HEK293 (cell line): ENCODE results near the gene ZBP1.

Source experiments
- CTCF ChIA-PET: fragments of 350-600 bp; formaldehyde crosslinking; extraction: SDS; loops from one replicate; lab custom pipeline; 2021; ENCODE audit warnings: antibody characterized with exemption; lab: Yijun Ruan, JAX
- POLR2A ChIA-PET: fragments of 300-600 bp; formaldehyde crosslinking; extraction: SDS; loops from one replicate; lab custom pipeline; 2020; ENCODE audit warnings: antibody characterized with exemption, inconsistent platforms; lab: Yijun Ruan, JAX
- H3K27ac ChIP-seq: fragments of 200-500 bp; sonication (Bioruptor generic); 2 replicates; pipeline ENCODE4 v1.5.1; 2014; ENCODE audit warnings: low read depth, low read length, control low read depth, inconsistent platforms; ENCODE audit errors: extremely low read depth
- H3K36me3 ChIP-seq, 2 experiments: fragments of 200-500 bp in 1 of 2; sonication (Bioruptor generic) in 1 of 2; 1 replicate in 1 of 2; 2 replicates in 1 of 2; pipeline ENCODE4 v1.5.1; 2014 to 2017; ENCODE audit warnings: inconsistent platforms in 2 of 2, low read length in 2 of 2; ENCODE audit not compliant: control insufficient read depth in 2 of 2, insufficient read depth in 1 of 2
- H3K4me1 ChIP-seq: fragments of 200-500 bp; sonication (Bioruptor generic); 2 replicates; pipeline ENCODE4 v1.5.1; 2014; ENCODE audit warnings: mild to moderate bottlenecking, low read length, inconsistent platforms; ENCODE audit not compliant: control insufficient read depth, insufficient read depth
- H3K4me3 ChIP-seq: 2 replicates; pipeline ENCODE4 v1.5.1; 2011; ENCODE audit warnings: low read depth, mild to moderate bottlenecking, control low read depth, low read length, moderate library complexity
- H3K9me3 ChIP-seq: fragments of 200-500 bp; sonication (Bioruptor generic); 2 replicates; pipeline ENCODE4 v1.5.1; 2014; ENCODE audit warnings: low read depth, low read length, inconsistent platforms; ENCODE audit not compliant: control insufficient read depth, insufficient read depth
- KLF7 ChIP-seq: fragments of 450-650 bp; formaldehyde crosslinking; IDR thresholded peaks from 2 replicates; pipeline ENCODE4 v1.5.1; 2016; ENCODE audit warnings: missing biosample characterization, missing genetic modification characterization, borderline replicate concordance
- RBAK ChIP-seq: fragments of 450-650 bp; formaldehyde crosslinking; IDR thresholded peaks from 2 replicates; pipeline ENCODE4 v1.5.1; 2016; ENCODE audit warnings: missing biosample characterization, missing genetic modification characterization
- TRIM28 ChIP-seq: IDR thresholded peaks from 2 replicates; pipeline ENCODE4 v1.6.1; 2011; ENCODE audit warnings: low read length, control low read depth, borderline replicate concordance
- ZNF140 ChIP-seq: fragments of 450-650 bp; formaldehyde crosslinking; IDR thresholded peaks from 2 replicates; pipeline ENCODE4 v1.5.1; 2016; ENCODE audit warnings: missing biosample characterization, missing genetic modification characterization
- ZNF221 ChIP-seq: fragments of 450-650 bp; formaldehyde crosslinking; IDR thresholded peaks from 2 replicates; pipeline ENCODE4 v1.5.1; 2017; ENCODE audit warnings: missing biosample characterization, missing genetic modification characterization, borderline replicate concordance
- ZNF768 ChIP-seq: fragments of 450-650 bp; formaldehyde crosslinking; IDR thresholded peaks from 2 replicates; pipeline ENCODE4 v1.5.1; 2018; ENCODE audit warnings: missing biosample characterization, mild to moderate bottlenecking, missing genetic modification characterization
- ZNF777 ChIP-seq: fragments of 450-650 bp; formaldehyde crosslinking; IDR thresholded peaks from 2 replicates; pipeline ENCODE4 v1.5.1; 2017; ENCODE audit warnings: missing biosample characterization, missing genetic modification characterization, borderline replicate concordance
- ZNF792 ChIP-seq: fragments of 450-650 bp; formaldehyde crosslinking; IDR thresholded peaks from 2 replicates; pipeline ENCODE4 v1.5.1; 2016; ENCODE audit warnings: missing biosample characterization, missing genetic modification characterization
- TF ChIP-seq, protein P1 (sequence below): fragments of 450-650 bp; formaldehyde crosslinking; IDR thresholded peaks from 2 replicates; pipeline ENCODE4 v1.5.1; 2017; ENCODE audit warnings: missing biosample characterization, missing genetic modification characterization
- TF ChIP-seq, protein P2 (sequence below): sonication (generic); formaldehyde crosslinking; IDR thresholded peaks from 2 replicates; pipeline ENCODE4 v1.8.1; 2022; ENCODE audit warnings: mild to moderate bottlenecking, moderate library complexity, missing genetic modification reagents
- TF ChIP-seq, protein P3 (sequence below): fragments of 450-650 bp; formaldehyde crosslinking; IDR thresholded peaks from 2 replicates; pipeline ENCODE4 v1.5.1; 2016; ENCODE audit warnings: missing biosample characterization, missing genetic modification characterization
- TF ChIP-seq, protein P4 (sequence below): fragments of 450-650 bp; formaldehyde crosslinking; conservative IDR thresholded peaks from 2 replicates; pipeline ENCODE4 v1.5.1; 2016; ENCODE audit warnings: low read depth, missing biosample characterization, missing genetic modification characterization
- TF ChIP-seq, protein P5 (sequence below): fragments of 450-650 bp; formaldehyde crosslinking; IDR thresholded peaks from 2 replicates; pipeline ENCODE4 v1.5.1; 2017; ENCODE audit warnings: missing biosample characterization, missing genetic modification characterization
- TF ChIP-seq, protein P6 (sequence below): fragments of 450-650 bp; formaldehyde crosslinking; IDR thresholded peaks from 2 replicates; pipeline ENCODE4 v1.5.1; 2016; ENCODE audit warnings: missing biosample characterization, missing genetic modification characterization

ZBP1 gene

DNA sequence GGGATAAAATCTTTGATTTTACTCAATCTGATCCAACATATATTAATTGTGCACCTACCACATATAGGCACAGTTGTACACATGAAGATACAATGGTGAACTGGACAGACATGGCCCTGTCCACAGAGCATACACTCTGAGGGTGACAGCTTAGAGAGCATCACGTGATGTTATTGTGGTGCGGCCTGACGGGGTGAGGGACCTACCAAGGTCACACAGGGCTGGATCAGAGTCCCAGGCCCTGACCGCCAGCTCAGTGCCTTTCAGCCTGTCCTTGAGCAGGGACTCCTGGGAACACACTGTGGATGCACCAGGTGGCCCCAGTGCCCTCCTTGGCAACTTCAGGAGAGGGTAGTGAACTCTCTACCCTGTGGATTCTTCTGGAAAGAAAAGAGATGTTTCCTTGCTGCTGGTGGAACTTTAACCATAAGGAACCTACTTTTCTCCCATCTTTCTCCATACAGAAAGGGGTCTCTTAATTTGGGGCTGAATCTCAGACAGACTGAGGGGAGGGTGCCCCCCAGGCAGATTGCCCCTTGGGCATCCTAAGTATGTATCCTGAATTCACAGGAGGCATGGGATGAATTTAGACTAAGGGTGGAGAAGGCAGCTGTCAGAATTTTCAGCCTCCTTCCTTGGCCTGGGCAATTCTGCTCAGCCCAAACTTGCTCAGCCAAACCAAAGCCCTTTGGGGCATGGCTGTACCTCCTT lies 32.8 kb downstream of the ZBP1 start:
- no peaks in the 10 kb centered on the region for H3K36me3 ChIP-seq
- no peaks in the 10 kb centered on the region for H3K9me3 ChIP-seq
- H3K27ac ChIP-seq = no peak overlapping the region
- H3K4me1 ChIP-seq = peaks cover 3% of the 10 kb centered on the region; the same call in 1 of the 2 replicates
- peak; percentile 99 for TF ChIP-seq ZNF140 (tag by site-specific recombination)
- TF ChIP-seq ZNF221 (tag by site-specific recombination) = no peak
- TF ChIP-seq KLF7 (tag by site-specific recombination) = no peak
- TF ChIP-seq RBAK (tag by site-specific recombination) = no peak
- TF ChIP-seq, protein P1, sequence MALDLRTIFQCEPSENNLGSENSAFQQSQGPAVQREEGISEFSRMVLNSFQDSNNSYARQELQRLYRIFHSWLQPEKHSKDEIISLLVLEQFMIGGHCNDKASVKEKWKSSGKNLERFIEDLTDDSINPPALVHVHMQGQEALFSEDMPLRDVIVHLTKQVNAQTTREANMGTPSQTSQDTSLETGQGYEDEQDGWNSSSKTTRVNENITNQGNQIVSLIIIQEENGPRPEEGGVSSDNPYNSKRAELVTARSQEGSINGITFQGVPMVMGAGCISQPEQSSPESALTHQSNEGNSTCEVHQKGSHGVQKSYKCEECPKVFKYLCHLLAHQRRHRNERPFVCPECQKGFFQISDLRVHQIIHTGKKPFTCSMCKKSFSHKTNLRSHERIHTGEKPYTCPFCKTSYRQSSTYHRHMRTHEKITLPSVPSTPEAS (tag by site-specific recombination) = no peak
- H3K4me3 ChIP-seq = no peak overlapping the region
- ChIA-PET CTCF (interaction anchor here (0.7 to 7.7 kb wide), 5 partner anchors 8 to 22 kb away, joined by 3 to 41 read pairs (median 4); no protein-coding TSS in a partner anchor), POLR2A (no interaction called here)

DNA sequence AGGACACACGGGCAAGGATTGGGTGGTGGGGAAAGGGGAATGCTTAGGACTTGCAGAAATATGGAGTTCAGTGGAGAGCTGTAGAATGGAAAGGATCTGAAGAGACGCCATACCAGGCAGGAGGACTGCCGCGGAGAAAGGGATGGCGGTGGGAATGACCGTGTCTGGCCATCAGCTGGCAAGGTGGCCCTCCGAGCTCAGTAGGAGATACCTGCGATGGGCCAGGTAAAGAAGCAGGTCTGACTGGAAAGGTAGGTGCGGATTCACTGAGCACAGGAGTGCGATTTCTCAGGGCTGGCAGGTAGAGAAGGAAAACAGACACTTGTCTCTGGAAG lies 33.3 kb downstream of the ZBP1 start:
- POLR2A ChIA-PET = no interaction called here
- TF ChIP-seq, protein P2, sequence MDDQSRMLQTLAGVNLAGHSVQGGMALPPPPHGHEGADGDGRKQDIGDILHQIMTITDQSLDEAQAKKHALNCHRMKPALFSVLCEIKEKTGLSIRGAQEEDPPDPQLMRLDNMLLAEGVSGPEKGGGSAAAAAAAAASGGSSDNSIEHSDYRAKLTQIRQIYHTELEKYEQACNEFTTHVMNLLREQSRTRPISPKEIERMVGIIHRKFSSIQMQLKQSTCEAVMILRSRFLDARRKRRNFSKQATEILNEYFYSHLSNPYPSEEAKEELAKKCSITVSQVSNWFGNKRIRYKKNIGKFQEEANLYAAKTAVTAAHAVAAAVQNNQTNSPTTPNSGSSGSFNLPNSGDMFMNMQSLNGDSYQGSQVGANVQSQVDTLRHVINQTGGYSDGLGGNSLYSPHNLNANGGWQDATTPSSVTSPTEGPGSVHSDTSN (CRISPR knock-in tag) = no peak
- no peak for TF ChIP-seq ZNF792 (tag by site-specific recombination)
- TF ChIP-seq ZNF768 = no peak
- no peak for TF ChIP-seq ZNF777 (tag by site-specific recombination)
- TF ChIP-seq, protein P3, sequence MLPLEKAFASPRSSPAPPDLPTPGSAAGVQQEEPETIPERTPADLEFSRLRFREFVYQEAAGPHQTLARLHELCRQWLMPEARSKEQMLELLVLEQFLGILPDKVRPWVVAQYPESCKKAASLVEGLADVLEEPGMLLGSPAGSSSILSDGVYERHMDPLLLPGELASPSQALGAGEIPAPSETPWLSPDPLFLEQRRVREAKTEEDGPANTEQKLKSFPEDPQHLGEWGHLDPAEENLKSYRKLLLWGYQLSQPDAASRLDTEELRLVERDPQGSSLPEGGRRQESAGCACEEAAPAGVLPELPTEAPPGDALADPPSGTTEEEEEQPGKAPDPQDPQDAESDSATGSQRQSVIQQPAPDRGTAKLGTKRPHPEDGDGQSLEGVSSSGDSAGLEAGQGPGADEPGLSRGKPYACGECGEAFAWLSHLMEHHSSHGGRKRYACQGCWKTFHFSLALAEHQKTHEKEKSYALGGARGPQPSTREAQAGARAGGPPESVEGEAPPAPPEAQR = no peak
- TF ChIP-seq, protein P4, sequence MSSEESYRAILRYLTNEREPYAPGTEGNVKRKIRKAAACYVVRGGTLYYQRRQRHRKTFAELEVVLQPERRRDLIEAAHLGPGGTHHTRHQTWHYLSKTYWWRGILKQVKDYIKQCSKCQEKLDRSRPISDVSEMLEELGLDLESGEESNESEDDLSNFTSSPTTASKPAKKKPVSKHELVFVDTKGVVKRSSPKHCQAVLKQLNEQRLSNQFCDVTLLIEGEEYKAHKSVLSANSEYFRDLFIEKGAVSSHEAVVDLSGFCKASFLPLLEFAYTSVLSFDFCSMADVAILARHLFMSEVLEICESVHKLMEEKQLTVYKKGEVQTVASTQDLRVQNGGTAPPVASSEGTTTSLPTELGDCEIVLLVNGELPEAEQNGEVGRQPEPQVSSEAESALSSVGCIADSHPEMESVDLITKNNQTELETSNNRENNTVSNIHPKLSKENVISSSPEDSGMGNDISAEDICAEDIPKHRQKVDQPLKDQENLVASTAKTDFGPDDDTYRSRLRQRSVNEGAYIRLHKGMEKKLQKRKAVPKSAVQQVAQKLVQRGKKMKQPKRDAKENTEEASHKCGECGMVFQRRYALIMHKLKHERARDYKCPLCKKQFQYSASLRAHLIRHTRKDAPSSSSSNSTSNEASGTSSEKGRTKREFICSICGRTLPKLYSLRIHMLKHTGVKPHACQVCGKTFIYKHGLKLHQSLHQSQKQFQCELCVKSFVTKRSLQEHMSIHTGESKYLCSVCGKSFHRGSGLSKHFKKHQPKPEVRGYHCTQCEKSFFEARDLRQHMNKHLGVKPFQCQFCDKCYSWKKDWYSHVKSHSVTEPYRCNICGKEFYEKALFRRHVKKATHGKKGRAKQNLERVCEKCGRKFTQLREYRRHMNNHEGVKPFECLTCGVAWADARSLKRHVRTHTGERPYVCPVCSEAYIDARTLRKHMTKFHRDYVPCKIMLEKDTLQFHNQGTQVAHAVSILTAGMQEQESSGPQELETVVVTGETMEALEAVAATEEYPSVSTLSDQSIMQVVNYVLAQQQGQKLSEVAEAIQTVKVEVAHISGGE (tag by site-specific recombination) = no peak
- TF ChIP-seq, protein P5, sequence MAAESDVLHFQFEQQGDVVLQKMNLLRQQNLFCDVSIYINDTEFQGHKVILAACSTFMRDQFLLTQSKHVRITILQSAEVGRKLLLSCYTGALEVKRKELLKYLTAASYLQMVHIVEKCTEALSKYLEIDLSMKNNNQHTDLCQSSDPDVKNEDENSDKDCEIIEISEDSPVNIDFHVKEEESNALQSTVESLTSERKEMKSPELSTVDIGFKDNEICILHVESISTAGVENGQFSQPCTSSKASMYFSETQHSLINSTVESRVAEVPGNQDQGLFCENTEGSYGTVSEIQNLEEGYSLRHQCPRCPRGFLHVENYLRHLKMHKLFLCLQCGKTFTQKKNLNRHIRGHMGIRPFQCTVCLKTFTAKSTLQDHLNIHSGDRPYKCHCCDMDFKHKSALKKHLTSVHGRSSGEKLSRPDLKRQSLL = no peak
- TF ChIP-seq TRIM28 = no peak
- TF ChIP-seq, protein P6, sequence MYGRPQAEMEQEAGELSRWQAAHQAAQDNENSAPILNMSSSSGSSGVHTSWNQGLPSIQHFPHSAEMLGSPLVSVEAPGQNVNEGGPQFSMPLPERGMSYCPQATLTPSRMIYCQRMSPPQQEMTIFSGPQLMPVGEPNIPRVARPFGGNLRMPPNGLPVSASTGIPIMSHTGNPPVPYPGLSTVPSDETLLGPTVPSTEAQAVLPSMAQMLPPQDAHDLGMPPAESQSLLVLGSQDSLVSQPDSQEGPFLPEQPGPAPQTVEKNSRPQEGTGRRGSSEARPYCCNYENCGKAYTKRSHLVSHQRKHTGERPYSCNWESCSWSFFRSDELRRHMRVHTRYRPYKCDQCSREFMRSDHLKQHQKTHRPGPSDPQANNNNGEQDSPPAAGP (tag by site-specific recombination) = no peak
- Histone ChIP-seq H3K4me1 (peaks cover 6% of the 10 kb centered on the region), H3K36me3 (no peaks in the 10 kb centered on the region), H3K4me3 (no peak overlapping the region), H3K27ac (no peak overlapping the region), H3K9me3 (no peaks in the 10 kb centered on the region)
- CTCF ChIA-PET = interaction anchor here (0.5 to 7.7 kb wide), 6 partner anchors 9 to 52 kb away, joined by 3 to 41 read pairs (median 3); partner anchors contain the start of gene PCK1
